SK-MEL-5 (cell line): ENCODE data around the gene FBXL4. TPM values are rescaled to one million over a fixed set of nuclear protein-coding genes. Genes with fewer than 3 reads are reported as not detected.

ENCODE experiments used
- DNase-seq: peaks from one replicate; pipeline ENCODE4 v3.0.0-alpha.2; 2016; ENCODE audit warnings: low read depth, low spot score
- in situ Hi-C: cut with HindIII; loops from 2 replicates; pipeline ENCODE4 v1.10.0; 2016; ENCODE audit warnings: low sequenced_read_pairs, high pct_unique_total_duplicates, low pct_unique_long_range_greater_than_20kb
- polyA plus RNA-seq, 2 experiments: library from polyadenylated mRNA; depleted of rRNA; stranded (reverse); fragments of >200 nt; gene quantifications; 2 replicates each; pipeline ENCODE4 v1.2.3, GENCODE V29; 2015
- total RNA-seq: library from RNA; depleted of rRNA; stranded (reverse); fragments of >200 nt; shearing (Covaris generic); gene quantifications from 2 replicates; pipeline ENCODE4 v1.2.3, GENCODE V29; 2014; rRNA removed

The FBXL4 gene
- total RNA-seq: 19.8 and 20.0 TPM in 2 replicates
- 11.4 and 15.5 TPM in 2 replicates for polyA plus RNA-seq (2015; cell fraction: cytosol; rRNA removed)
- polyA plus RNA-seq (2015; cell fraction: nucleus; rRNA removed): 13.0 and 13.5 TPM in 2 replicates

DNA sequence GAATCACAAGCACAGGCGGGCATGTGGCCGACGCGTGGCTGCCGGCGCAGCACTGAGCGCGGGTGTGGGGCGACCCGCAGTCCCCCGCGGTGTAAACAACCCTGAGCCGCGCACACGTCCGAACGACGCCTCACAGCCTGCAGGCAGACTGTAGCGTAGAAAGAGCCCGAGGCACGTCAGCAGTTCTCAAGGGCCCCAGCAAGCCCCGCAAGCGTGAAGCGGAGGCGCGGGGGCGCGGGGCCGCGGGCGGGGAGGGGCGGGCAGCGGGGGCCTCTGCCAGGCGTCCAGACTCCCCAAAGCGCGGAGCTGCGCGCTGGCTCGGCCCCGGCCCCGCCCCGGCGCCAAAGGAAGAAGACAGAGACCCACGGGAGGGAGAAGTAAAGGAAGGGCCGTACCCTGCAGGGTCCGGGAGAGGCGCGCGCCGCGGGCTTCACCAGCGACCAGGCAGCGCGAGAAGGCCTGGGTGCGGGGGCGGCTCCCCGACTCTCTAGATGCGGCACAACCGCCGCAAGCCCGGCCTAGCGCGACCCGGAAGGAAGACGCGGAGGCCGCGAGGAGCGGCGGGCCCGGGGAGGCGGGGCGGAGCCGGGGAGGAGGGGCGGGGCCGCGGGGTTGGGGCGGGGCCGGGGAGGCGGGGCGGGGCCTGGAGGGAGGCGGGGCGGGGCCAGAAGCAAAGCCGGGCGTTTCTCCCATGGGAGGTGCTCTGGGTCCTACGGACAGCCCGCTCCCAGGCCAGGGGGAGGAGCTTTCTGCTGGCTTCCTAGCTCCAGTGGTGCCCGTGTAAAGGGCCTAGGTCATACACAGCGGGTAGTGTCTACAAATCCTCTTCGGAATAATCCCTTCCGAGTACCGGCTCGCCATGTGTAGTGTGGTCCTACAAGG, at the start of gene FBXL4:
FBXL4 (minus strand) TSS at position 536 of the 882 bp plus-strand sequence. CDS start 20,958 bp downstream, outside the sequence.
- in situ Hi-C loops: no loop called here
- peak; percentile 90 for DNase-seq

DNA sequence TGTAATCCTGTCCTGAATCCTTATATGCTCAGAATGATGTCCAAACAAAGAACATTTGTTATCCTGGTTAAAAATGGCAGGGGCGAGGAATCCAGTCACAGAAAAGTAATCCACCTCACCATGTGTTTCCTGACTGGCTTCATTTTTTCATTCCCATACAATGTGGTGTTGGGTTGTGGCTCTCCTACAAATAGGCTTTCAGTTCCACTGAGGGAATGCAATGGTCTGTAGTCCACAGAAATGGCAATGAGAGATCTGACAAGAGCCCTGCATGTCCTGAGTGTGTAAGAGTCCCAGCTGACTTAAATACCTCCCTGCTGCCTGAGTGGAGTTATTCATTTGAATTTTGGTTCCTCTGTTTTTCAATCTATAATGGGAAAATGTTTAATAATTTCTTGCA, 47.4 kb upstream of the FBXL4 start:
- DNase-seq: no peak
- in situ Hi-C loops: no loop called here

DNA sequence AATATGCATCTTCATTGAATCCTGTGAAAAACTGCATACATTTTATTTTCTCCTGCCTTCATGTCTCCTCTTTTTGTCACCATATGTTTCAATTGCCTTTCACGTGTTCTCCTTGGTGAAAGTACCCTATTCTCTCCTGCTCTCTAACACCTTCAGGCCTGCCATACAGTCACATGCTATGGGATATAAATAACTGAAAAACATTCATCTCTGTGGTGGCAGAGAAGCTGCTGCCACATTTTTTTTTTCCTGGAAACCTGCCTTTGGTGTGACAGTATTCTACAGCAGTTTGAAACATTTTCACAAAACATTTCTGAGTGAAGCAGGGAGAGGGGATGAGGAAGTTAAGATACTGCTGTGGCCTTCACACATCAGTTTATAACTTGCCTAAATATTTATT, 44.8 kb upstream of the FBXL4 start:
- in situ Hi-C loops: no loop called here
- DNase-seq: no peak

DNA sequence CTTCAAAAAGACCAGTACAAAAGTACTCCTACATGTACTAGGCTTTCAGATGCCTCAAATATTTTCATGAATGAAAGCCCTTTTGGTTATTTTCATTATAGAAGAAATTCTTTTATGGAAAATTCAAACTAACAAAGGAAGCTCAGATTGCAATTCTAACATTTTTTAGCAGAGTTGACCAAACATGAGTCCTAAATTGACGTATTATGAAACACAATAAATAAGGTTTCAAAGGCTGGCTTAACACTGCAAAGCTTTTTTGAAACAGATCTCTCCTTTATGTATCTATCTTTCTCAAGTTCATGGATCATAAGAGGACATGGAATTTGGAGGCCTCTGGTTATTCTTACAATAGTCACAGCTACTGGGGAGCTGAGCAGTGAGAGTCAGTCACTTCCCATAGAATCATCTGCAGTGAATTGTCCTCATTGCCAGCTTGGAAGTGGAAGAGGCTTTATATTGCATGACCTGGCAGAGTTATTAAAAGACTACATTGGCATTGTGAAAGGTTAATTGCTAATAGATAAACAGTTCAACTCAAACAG, 38.4 kb upstream of the FBXL4 start:
- in situ Hi-C loops: no loop called here
- DNase-seq: peak; percentile 83

- in situ Hi-C loops: no loop called here
These were observed 37.6 kb upstream of the FBXL4 start for GRCh38 chr6:98985391-98985790.

GRCh38 chr6:98984121-98984520, 36.4 kb upstream of the FBXL4 start:
- in situ Hi-C loops: no loop called here
- DNase-seq: no peak

More at GRCh38 chr6:98985391-98985790, 37.6 kb upstream of the FBXL4 start:
- DNase-seq: no peak

DNA sequence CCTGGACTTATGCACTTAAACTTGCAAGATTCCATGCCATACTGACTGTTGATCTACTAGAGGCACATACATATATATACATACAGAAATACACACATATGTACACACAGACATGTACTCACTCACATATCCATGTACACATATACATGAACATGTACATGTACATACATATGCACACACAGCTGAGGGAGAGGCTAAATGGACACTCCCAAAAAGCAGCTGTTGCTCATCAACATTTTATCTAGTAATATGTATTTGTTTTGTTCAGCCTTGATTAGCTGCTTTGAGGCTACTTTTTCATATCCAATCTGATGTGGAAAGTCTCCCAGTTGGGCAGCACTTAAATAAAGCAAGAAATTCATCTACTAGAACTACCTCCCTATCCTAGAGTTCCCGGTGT, 33.7 kb upstream of the FBXL4 start:
- in situ Hi-C loops: no loop called here
- no peak for DNase-seq

DNA sequence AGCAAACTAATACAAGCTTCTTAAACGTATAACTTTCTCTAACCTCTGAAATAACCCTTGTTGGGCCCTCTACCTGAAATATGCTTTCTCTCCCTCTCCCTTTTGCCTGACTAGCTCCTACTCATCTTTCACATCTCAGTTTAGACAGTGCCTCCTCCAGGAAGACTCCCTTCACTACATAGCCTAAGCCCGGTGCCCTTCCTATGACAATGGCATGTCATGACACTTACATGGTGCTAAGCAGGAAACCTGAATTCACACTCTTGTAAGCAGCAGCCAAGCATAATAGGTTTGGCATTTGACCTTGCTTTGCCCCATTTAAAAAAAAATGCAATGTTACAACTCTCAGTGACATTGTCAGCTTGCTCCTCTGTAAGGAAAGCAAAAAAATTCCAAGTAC, 33.1 kb upstream of the FBXL4 start:
- DNase-seq: peak; percentile 44
- in situ Hi-C loops: no loop called here

GRCh38 chr6:98977671-98978292, 30.0 kb upstream of the FBXL4 start:
- in situ Hi-C loops: no loop called here
- DNase-seq: peak; percentile 9

GRCh38 chr6:98976674-98977385, 29.1 kb upstream of the FBXL4 start:
- no peak for DNase-seq
- in situ Hi-C loops: no loop called here

DNA sequence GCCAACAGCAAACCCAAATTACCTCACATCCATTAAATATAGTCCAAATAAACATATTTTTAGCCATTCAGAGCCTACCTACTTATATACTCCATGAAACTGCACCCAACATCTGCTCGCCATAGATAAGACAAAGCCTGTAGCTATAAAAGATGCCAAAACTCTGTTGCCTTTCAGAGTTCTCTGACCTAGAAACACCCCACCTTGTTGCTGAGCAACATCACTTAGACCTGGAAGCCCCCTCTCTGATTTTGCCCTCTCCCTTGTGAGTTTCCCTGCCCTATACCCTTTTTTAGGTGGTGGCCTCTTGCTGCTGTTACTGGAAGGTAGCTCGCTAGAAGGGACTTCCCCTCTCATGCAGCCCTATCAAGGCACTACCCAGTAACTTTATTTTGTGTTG, 27.7 kb upstream of the FBXL4 start:
- in situ Hi-C loops: no loop called here
- no peak for DNase-seq

GRCh38 chr6:98974309-98974708, 26.6 kb upstream of the FBXL4 start:
- in situ Hi-C loops: no loop called here
- DNase-seq: no peak

DNA sequence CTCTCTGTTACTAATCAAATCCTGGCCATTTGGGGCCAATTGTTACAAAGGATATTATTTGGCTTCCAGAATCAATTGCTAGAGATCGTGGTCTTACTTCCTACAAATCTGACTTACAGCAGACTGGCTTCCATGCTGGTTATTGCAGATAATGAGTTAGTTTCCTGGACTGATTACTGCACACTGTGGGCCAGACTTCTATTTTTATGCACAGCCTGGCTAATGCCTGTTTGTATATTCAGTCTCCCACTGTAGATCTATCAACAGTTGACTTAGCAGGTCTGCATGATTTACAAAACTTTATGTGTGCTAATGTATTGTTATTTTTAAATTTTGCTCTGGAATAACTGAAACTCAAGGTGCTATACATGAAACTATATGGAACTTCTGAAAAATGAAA, 25.8 kb upstream of the FBXL4 start:
- in situ Hi-C loops: no loop called here
- DNase-seq: no peak

- no peak for DNase-seq
- in situ Hi-C loops: no loop called here
These were observed 23.6 kb upstream of the FBXL4 start for GRCh38 chr6:98971303-98971702.

DNA sequence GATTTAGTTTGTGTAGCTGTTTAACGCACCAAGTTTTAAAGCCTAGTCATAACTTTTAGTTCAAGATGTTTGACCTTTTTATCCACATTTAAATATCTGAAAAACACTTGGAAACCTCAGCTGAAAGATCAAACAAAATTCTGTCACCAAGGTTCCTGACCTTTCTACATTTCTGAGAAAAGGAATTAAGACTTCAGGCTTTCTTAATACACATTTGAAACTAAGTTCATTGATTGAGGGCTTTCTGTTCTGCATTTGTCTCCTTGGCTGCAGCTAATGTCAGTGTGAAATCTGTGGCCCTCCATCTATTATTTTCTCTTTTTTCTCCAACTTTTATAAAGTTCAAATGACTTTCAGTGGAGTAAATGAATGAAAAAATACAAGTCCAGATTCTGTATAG, 22.7 kb upstream of the FBXL4 start:
- in situ Hi-C loops: no loop called here
- DNase-seq: no peak

DNA sequence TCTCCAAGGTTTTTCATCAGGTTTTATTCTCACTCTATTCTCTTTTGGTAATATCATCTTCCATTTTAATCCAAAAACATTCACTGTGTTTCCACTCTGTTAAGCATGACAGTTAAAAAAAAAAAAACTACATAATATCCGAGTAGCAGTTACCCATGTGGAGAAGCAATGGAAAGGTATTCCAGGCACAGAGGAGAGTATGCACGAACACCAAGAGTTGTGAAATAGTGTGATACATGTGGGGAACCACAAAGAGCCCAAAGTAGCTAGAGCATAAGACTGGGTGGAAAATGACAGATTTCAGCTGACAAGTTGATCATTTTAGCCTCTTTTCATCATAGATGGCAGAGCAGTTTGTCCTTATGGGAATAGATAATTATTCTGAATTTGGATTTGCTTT, 19.9 kb upstream of the FBXL4 start:
- in situ Hi-C loops: no loop called here
- no peak for DNase-seq

GRCh38 chr6:98959631-98960030, 11.9 kb upstream of the FBXL4 start:
- no peak for DNase-seq
- in situ Hi-C loops: no loop called here

- DNase-seq: no peak
- in situ Hi-C loops: no loop called here
These were observed 11.0 kb upstream of the FBXL4 start for GRCh38 chr6:98958776-98959175.
